Osteocyte (in vitro differentiated cells): ENCODE results near the gene FCHSD2. TPM values are rescaled to one million over a fixed set of nuclear protein-coding genes. Genes with fewer than 3 reads are reported as not detected.
A peak's percentile ranks its signal among the peaks of the same experiment; 100 is the strongest.
"Not testable (repeated sequence)": the region's sequence is repeated elsewhere in the genome, so short reads cannot be mapped to it uniquely, and the experiment has no call there.

ENCODE experiments used
- DNase-seq: peaks from one replicate; pipeline ENCODE4 v3.0.0; 2021; ENCODE audit warnings: mixed read lengths; ENCODE audit not compliant: unreplicated experiment; ENCODE audit errors: extremely low spot score
- H3K27ac Mint-ChIP-seq: one replicate; pipeline ENCODE4 v1.8.0; 2021; ENCODE audit warnings: mild to moderate bottlenecking, mixed read lengths; ENCODE audit not compliant: unreplicated experiment
- H3K27me3 Mint-ChIP-seq: one replicate; pipeline ENCODE4 v1.8.0; 2021; ENCODE audit warnings: mixed read lengths; ENCODE audit not compliant: unreplicated experiment
- H3K36me3 Mint-ChIP-seq: one replicate; pipeline ENCODE4 v1.8.0; 2021; ENCODE audit warnings: mixed read lengths; ENCODE audit not compliant: unreplicated experiment
- H3K4me1 Mint-ChIP-seq: one replicate; pipeline ENCODE4 v1.8.0; 2021; ENCODE audit warnings: mixed read lengths; ENCODE audit not compliant: unreplicated experiment
- H3K4me3 Mint-ChIP-seq: one replicate; pipeline ENCODE4 v1.8.0; 2021; ENCODE audit warnings: mild to moderate bottlenecking, moderate library complexity, mixed read lengths; ENCODE audit not compliant: unreplicated experiment
- H3K9me3 Mint-ChIP-seq: one replicate; pipeline ENCODE4 v1.8.0; 2021; ENCODE audit warnings: mixed read lengths; ENCODE audit not compliant: unreplicated experiment
- total RNA-seq: library from RNA; stranded (reverse); gene quantifications from 2 replicates; pipeline ENCODE4 v1.2.1, GENCODE V29; 2021
- TF ChIP-seq, protein P1 (sequence below): fragments of 200-600 bp; sonication (generic); IDR thresholded peaks from 2 replicates; pipeline ENCODE4 v1.5.0; 2021; ENCODE audit warnings: antibody characterized with exemption, mild to moderate bottlenecking, moderate library complexity

FCHSD2 gene
- total RNA-seq, 1 donor from 2014 or later: 39.4 TPM

DNA sequence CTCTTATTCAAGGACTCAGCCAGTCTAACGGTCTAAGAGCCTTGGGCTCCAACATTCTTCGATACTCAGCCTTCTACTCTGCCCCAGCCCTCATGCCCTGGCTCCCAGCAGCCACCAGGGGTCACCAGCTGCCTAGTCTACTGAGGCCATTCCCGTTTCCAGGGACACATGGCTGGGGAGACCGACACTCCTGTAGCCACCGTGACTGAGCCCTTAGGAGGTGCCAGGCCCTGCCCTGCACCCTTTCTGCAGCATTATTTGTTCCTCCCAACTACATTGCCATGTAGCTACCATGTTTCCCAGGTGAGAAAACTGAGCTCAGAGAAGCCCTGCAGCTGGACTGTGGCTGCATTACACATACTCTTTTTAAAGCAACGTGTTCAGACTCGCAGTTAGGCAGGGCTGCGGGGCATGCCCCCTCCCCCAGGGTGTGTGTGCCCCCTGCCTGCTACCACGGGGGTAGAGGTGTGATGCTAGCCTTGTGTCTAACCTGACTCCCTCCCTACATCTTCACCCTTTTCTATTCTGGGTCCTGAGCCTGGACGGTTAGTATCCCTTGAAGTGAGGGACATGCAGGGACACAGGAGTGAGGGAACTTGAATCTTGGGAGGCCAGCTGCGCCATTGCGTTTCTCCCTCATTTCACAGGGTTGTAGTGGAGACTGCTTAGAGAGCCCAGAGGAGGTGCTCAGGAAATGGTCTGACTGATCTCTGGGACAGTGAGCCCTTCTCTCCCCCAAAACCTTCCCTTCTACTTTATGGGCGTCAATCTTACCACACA is 310.4 kb downstream of the FCHSD2 start:
- Mint-ChIP-seq H3K9me3 (no peaks in the 10 kb centered on the region), H3K4me3 (no peak overlapping the region), H3K27me3 (no peaks in the 10 kb centered on the region), H3K36me3 (peaks cover 6% of the 10 kb centered on the region), H3K27ac (no peak overlapping the region), H3K4me1 (peaks cover 22% of the 10 kb centered on the region)
- TF ChIP-seq, protein P1, sequence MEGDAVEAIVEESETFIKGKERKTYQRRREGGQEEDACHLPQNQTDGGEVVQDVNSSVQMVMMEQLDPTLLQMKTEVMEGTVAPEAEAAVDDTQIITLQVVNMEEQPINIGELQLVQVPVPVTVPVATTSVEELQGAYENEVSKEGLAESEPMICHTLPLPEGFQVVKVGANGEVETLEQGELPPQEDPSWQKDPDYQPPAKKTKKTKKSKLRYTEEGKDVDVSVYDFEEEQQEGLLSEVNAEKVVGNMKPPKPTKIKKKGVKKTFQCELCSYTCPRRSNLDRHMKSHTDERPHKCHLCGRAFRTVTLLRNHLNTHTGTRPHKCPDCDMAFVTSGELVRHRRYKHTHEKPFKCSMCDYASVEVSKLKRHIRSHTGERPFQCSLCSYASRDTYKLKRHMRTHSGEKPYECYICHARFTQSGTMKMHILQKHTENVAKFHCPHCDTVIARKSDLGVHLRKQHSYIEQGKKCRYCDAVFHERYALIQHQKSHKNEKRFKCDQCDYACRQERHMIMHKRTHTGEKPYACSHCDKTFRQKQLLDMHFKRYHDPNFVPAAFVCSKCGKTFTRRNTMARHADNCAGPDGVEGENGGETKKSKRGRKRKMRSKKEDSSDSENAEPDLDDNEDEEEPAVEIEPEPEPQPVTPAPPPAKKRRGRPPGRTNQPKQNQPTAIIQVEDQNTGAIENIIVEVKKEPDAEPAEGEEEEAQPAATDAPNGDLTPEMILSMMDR: peak; percentile 99
- DNase-seq: peak; percentile 93

DNA sequence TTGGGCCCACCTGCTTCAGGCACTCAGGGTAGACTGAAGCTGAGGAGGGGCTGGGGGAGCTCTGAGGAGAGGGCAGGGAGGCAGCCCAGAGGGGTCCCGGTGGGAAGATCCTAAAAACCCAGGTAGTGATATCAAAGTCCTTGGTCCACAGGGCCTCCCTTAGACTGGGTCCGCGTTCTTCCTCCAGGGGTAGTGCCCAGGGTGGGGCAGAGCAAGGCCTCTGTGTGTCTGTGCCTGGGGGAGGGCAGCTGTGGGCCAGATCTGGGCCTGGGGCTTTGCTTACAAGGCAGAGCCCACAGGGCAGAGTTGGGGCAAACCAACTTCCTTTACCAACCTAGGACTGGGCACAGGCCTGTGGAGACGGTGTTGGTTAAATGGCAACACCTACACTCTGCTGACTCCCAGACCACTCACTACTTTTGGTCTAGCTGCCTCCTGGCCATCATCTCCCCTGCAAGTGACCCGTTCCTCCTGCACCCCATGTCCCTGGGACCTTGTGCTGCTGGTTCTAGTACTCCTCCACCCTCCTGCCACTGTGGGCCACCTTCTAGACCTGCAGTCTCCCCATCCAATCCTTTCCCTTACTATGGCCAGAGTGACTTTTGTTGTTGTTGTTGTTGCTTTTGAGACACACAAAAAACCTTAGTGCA is 312.1 kb downstream of the FCHSD2 start:
- H3K4me1 Mint-ChIP-seq: peaks cover 13% of the 10 kb centered on the region
- no peak overlapping the region for H3K27ac Mint-ChIP-seq
- peaks cover 5% of the 10 kb centered on the region for H3K36me3 Mint-ChIP-seq
- no peak overlapping the region for H3K4me3 Mint-ChIP-seq
- H3K9me3 Mint-ChIP-seq: no peaks in the 10 kb centered on the region
- no peak for DNase-seq
- no peaks in the 10 kb centered on the region for H3K27me3 Mint-ChIP-seq
- TF ChIP-seq, protein P1: no peak

DNA sequence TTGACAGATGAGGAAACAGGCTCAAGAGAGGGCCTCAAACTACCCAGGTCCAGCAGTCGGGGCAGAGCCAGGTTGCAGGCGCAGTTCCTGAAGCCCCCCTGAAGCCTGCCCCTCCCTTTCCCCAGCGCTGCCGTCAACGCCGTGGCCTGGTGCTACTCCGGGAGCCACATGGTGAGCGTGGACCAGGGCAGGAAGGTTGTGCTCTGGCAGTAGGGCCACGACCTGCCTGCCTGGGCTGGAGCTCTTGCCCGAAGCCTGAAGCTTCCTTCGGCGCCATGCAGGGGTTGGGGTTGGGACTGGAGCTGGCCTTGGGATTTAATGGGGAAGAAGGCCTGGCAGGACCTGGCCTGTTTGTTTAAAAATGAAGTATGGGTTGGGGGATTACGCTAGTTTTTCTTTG is 312.9 kb downstream of the FCHSD2 start:
- H3K27me3 Mint-ChIP-seq: no peaks in the 10 kb centered on the region
- peaks cover 12% of the 10 kb centered on the region for H3K4me1 Mint-ChIP-seq
- TF ChIP-seq, protein P1: no peak
- H3K36me3 Mint-ChIP-seq: peaks cover 5% of the 10 kb centered on the region
- no peak overlapping the region for H3K4me3 Mint-ChIP-seq
- DNase-seq: no peak
- H3K9me3 Mint-ChIP-seq: no peaks in the 10 kb centered on the region
- no peak overlapping the region for H3K27ac Mint-ChIP-seq

DNA sequence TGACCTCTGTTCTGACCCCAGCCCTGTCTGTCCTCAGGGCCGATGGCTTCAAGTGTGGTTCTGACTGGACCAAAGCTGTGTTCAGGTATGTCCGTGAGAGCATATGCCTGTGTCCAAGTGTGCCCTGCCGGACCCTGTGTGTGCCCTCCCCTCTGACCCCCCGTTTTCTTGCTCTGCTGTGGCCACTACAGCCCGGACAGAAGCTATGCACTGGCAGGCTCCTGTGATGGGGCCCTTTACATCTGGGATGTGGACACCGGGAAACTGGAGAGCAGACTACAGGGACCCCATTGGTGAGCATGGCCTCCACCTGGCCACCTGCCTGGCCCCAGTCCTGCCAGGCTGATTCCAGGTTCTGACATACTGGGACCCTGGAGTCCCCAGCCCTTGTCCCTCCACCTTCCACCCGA is 313.4 kb downstream of the FCHSD2 start:
- no peak for DNase-seq
- no peaks in the 10 kb centered on the region for H3K9me3 Mint-ChIP-seq
- H3K27ac Mint-ChIP-seq: no peak overlapping the region
- no peaks in the 10 kb centered on the region for H3K27me3 Mint-ChIP-seq
- H3K4me1 Mint-ChIP-seq: peaks cover 12% of the 10 kb centered on the region
- H3K36me3 Mint-ChIP-seq: peaks cover 5% of the 10 kb centered on the region
- TF ChIP-seq, protein P1: no peak
- H3K4me3 Mint-ChIP-seq: no peak overlapping the region

DNA sequence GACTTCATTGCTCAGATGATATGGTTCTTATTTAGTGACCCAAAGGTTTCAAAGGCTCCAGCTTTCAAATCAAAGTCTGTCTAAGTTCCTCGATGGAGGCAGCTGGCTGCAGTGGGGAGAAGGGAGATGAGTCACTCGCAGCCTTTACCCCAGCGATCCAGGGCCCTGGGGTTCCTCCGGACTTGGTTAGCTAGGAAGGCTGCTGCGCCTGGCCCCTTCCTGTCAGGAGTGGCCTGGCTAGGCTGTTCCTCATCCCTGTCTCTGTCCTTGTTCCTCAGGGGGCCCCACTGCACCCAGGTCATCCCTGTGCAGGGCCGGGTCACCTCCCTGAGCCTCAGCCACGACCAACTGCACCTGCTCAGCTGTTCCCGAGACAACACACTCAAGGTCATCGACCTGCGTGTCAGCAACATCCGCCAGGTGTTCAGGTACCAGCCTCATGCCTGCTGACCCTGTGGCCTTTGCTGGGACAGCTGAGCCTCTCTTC is 314.0 kb downstream of the FCHSD2 start:
- Mint-ChIP-seq H3K27me3 (no peaks in the 10 kb centered on the region), H3K9me3 (no peaks in the 10 kb centered on the region), H3K36me3 (peaks cover 5% of the 10 kb centered on the region), H3K4me1 (peaks cover 12% of the 10 kb centered on the region), H3K4me3 (no peak overlapping the region), H3K27ac (peak overlapping the region; percentile 40)
- TF ChIP-seq, protein P1: no peak
- no peak for DNase-seq

DNA sequence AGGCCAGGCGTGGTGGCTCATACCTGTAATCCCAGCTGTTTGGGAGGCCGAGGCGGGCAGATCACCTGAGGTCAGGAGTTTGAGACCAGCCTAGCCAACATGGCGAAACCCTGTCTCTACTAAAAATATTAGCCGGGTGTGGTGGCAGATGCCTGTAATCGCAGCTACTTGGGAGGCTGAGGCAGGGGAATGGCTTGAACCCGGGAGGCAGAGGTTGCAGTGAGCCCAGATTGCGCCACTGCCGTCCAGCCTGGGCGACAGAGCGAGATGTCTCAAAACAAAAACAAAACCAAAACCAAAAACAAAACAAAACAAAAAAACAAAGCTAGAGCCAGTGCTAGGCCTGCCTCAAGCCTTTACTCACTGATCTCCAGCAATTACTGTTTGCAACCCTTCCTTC is 314.5 kb downstream of the FCHSD2 start:
- not testable (repeated sequence) for H3K4me3 Mint-ChIP-seq, H3K9me3 Mint-ChIP-seq, DNase-seq, H3K36me3 Mint-ChIP-seq, H3K27me3 Mint-ChIP-seq
- H3K4me1 Mint-ChIP-seq: peaks cover 12% of the 10 kb centered on the region
- H3K27ac Mint-ChIP-seq: peak overlapping the region; percentile 40
